Transverse colon (tissue), 4 donors: ENCODE data around the gene CATSPERE.

ENCODE experiments used
- POLR2A ChIP-seq: fragments of 450-650 bp; IDR thresholded peaks from one replicate; pipeline ENCODE4 v1.6.1; 2016; ENCODE audit warnings: antibody characterized with exemption, mild to moderate bottlenecking, moderate library complexity
- POLR2AphosphoS5 ChIP-seq, 3 donors: sonication (generic); formaldehyde crosslinking; IDR thresholded peaks; one replicate each; pipeline ENCODE4 v1.6.1; 2016; ENCODE audit warnings: antibody characterized with exemption in 3 of 3
- TF ChIP-seq, protein P1 (sequence below), 5 experiments: fragments of 200-600 bp in 3 of 5; fragments of 450-650 bp in 2 of 5; sonication (generic) in 3 of 5; IDR thresholded peaks; 1 replicate in 2 of 5; 2 replicates in 3 of 5; pipeline ENCODE4 v1.5.1; 2016 to 2017; ENCODE audit warnings: antibody characterized with exemption in 5 of 5, inconsistent platforms in 3 of 5, mild to moderate bottlenecking in 2 of 5, moderate library complexity in 1 of 5

DNA sequence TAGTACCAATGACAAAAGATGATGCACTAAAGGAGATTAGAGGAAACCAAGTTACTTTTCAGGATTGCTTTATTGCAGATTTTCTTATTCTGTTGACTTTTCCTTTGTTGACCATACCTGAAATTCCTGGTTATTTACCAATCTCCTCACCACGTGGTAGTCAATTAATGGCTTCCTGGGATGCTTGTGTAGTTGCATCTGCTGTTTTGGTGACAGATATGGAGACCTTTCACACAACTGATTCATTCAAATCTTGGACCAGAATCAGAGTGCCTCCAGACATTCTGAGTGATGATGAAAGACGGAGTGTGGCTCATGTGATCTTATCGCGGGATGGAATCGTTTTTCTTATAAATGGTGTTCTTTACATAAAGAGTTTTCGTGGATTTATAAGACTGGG, 91.3 kb downstream of the CATSPERE start:
- TF ChIP-seq POLR2A (no peak), POLR2AphosphoS5 (IDR thresholded peaks at IDR 0.05) (no peak)
- TF ChIP-seq, protein P1, sequence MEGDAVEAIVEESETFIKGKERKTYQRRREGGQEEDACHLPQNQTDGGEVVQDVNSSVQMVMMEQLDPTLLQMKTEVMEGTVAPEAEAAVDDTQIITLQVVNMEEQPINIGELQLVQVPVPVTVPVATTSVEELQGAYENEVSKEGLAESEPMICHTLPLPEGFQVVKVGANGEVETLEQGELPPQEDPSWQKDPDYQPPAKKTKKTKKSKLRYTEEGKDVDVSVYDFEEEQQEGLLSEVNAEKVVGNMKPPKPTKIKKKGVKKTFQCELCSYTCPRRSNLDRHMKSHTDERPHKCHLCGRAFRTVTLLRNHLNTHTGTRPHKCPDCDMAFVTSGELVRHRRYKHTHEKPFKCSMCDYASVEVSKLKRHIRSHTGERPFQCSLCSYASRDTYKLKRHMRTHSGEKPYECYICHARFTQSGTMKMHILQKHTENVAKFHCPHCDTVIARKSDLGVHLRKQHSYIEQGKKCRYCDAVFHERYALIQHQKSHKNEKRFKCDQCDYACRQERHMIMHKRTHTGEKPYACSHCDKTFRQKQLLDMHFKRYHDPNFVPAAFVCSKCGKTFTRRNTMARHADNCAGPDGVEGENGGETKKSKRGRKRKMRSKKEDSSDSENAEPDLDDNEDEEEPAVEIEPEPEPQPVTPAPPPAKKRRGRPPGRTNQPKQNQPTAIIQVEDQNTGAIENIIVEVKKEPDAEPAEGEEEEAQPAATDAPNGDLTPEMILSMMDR (IDR thresholded peaks at IDR 0.05) = no peak
